Right atrium auricular region (tissue), 2 donors: ENCODE data around the gene IRAK1. TPM values are rescaled to one million over a fixed set of nuclear protein-coding genes. Genes with fewer than 3 reads are reported as not detected.

ENCODE experiments used
- DNase-seq: peaks from one replicate; pipeline ENCODE4 v3.0.0-alpha.2; 2019; ENCODE audit warnings: low spot score
- H3K27ac ChIP-seq, 2 donors: fragments of 200-600 bp; sonication (generic); 1 replicate in 1 of 2; 2 replicates in 1 of 2; pipeline ENCODE4 v1.5.1; 2016 to 2019
- H3K27me3 ChIP-seq, 2 donors: fragments of 200-600 bp; sonication (generic); one replicate each; pipeline versions ENCODE4 v1.5.1 to v1.6.0; 2017 to 2019
- H3K36me3 ChIP-seq: fragments of 200-600 bp; sonication (generic); one replicate; pipeline ENCODE4 v1.5.1; 2016
- H3K4me1 ChIP-seq, 2 donors: fragments of 200-600 bp; sonication (generic); one replicate each; pipeline versions ENCODE4 v1.5.1 to v1.6.0; 2017 to 2019
- H3K4me3 ChIP-seq, 2 donors: fragments of 200-600 bp; sonication (generic); 1 replicate in 1 of 2; 2 replicates in 1 of 2; pipeline ENCODE4 v1.5.1; 2017 to 2019; ENCODE audit warnings: mild to moderate bottlenecking in 1 of 2, moderate library complexity in 1 of 2
- H3K9me3 ChIP-seq, 2 donors: fragments of 200-600 bp; sonication (generic); one replicate each; pipeline ENCODE4 v1.5.1; 2019
- total RNA-seq, 2 donors: library from RNA; depleted of rRNA; stranded (reverse); fragments of >200 nt; gene quantifications; one replicate each; pipeline ENCODE4 v1.1.0, GENCODE V29; 2016
- TF ChIP-seq, protein P1 (sequence below), 2 donors: fragments of 200-600 bp; sonication (generic); IDR thresholded peaks; one replicate each; pipeline ENCODE4 v1.5.1; 2019; ENCODE audit warnings: antibody characterized with exemption in 2 of 2

Gene IRAK1
- 10 to 100 TPM; 27.5 to 37.1 TPM for total RNA-seq

DNA sequence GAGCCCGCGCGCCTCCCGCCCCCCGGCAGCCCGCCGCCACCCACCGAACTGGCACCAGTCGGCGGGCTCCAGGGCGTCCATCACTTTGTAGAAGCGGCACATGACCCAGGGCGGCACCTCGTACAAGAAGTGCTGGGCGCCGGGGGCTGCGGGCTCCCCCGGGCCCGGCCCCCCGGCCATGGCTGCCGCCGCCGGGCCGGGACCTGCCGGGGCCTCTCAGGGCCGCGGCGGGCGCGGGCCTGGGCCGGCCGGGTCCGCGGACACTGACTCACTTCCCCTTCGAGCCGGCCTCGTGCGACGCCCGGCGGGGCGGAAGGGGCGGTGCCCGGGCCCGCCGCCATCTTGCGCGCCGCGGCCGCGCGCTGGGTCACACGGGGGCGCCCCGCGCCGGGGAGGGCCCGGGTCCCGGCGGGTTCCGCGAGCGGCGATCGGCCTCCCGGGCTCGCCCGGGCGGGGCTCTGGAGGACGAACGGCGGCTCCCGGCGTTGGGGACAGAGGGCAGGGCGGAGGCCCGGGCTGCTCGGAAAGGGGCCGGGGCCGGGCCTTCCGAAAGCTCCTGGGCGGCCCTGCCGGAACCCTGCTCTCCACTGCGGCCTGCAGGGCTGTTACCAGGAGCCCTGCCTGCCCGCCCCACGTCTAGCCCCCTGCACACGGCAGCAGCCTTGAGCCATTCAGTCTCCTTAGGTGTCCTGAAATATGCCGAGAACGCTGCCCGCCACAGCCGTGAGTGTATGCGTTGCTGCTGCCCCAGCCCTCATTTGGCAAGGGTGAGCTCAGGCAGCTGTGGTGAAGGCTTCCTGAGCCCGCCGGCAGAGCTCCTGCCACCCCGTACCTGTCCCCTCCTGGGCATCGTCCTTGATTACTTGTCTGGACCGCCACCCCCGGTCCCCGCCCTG is at the start of gene IRAK1:
Gene IRAK1 (minus strand): TSS at position 270 of the 896 bp plus-strand sequence. CDS start 90 bp downstream, at position 180.
- Histone ChIP-seq H3K27me3 (no peaks in the 10 kb centered on the region), H3K36me3 (peaks cover 11% of the 10 kb centered on the region), H3K9me3 (no peaks in the 10 kb centered on the region), H3K4me3 (peak within 1 kb of the TSS; percentile 47 to 60), H3K27ac (peak within 1 kb of the TSS; percentile 83 to 86), H3K4me1 (peaks cover 0 to 20% of the 10 kb centered on the region in 2 donors)
- TF ChIP-seq, protein P1, sequence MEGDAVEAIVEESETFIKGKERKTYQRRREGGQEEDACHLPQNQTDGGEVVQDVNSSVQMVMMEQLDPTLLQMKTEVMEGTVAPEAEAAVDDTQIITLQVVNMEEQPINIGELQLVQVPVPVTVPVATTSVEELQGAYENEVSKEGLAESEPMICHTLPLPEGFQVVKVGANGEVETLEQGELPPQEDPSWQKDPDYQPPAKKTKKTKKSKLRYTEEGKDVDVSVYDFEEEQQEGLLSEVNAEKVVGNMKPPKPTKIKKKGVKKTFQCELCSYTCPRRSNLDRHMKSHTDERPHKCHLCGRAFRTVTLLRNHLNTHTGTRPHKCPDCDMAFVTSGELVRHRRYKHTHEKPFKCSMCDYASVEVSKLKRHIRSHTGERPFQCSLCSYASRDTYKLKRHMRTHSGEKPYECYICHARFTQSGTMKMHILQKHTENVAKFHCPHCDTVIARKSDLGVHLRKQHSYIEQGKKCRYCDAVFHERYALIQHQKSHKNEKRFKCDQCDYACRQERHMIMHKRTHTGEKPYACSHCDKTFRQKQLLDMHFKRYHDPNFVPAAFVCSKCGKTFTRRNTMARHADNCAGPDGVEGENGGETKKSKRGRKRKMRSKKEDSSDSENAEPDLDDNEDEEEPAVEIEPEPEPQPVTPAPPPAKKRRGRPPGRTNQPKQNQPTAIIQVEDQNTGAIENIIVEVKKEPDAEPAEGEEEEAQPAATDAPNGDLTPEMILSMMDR (IDR thresholded peaks at IDR 0.05), result no peak
- no peak for DNase-seq

DNA sequence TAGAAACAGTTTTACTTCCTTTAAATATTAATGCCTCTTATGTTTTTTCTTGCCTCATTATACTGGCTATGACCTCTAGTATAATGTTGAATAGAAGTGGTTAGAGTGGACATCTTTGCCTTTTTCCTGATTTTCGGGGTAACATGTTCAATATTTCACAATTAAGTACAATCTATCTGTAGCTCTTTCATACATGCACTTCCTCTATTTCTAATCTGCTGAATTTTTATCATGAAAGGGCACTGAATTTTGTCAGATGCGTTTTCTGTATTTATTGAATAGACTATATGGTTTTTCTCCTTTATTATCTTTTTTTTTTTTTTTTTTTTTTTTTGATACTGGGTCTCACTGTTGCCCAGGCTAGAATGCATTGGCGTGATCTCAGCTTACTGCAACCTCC is 48.9 kb upstream of the IRAK1 start:
- Histone ChIP-seq H3K9me3 (no peaks in the 10 kb centered on the region), H3K27ac (no peak overlapping the region), H3K4me3 (no peak overlapping the region), H3K27me3 (no peaks in the 10 kb centered on the region), H3K4me1 (peaks cover 0 to 22% of the 10 kb centered on the region in 2 donors), H3K36me3 (no peaks in the 10 kb centered on the region)
- TF ChIP-seq, protein P1 (IDR thresholded peaks at IDR 0.05), result no peak
- no peak for DNase-seq

DNA sequence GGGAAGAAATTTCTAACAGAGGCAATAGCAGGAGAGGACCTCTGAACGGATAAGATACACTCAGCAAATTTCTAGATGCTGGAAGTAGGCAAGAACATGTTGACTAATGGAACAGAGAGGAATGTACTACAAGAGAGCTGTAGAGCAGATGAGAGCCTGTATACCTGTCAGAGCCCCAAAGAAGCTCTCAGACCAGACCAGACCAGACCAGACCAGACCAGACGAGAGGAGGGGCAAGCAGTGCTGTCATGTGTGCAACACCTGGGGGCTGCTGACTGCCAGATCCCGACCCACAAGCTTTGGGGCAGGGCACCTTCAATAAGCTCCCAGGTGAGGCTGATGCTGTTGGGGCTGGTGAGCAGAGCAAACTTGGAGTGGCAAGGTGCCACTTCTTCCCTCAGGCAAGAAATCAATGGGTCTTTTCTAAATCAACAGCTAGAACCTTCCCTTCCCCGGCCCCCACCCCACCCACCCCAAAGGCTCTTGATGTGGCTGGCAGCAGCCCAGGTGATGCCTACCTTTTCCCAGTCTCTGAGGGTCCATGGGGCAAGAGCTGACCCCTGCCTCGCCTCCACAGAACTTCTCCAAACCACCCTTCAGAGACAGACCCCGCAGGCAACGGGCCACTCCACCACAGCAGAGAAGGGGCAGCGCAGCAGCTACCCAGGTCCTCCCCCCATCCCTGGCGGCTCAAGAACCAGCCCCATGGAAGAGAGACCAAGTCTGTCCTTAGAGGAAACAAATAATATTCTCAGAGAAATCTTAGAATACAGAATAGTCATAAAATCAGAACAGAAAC is 45.1 kb upstream of the IRAK1 start:
- no peaks in the 10 kb centered on the region for H3K9me3 ChIP-seq
- H3K27me3 ChIP-seq, result no peaks in the 10 kb centered on the region
- no peak for DNase-seq
- H3K36me3 ChIP-seq, result no peaks in the 10 kb centered on the region
- H3K27ac ChIP-seq, result no peak overlapping the region
- H3K4me3 ChIP-seq, result no peak overlapping the region
- TF ChIP-seq, protein P1 (IDR thresholded peaks at IDR 0.05), result no peak
- H3K4me1 ChIP-seq, result peaks cover 0 to 52% of the 10 kb centered on the region in 2 donors

DNA sequence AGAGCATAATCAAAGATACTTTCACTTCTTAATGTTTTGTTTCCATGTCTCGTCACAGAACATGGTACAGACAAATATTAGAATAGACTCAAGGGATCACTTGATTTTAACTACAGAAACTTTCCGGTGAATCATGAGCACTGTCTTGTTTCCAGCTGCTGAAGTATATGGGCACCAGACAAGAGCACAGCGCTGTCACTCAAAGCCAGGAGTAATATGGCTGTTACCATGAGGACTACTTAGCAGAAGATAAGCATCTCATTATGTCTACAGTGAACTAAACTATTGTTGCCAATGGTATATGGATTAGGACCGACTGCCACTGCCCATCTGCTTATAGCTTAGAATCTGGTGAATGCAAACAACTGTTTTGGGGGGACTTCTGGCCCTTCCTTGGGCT is 43.5 kb upstream of the IRAK1 start:
- no peaks in the 10 kb centered on the region for H3K36me3 ChIP-seq
- H3K4me1 ChIP-seq, result peaks cover 0 to 67% of the 10 kb centered on the region in 2 donors
- H3K27ac ChIP-seq, result no peak overlapping the region

DNA sequence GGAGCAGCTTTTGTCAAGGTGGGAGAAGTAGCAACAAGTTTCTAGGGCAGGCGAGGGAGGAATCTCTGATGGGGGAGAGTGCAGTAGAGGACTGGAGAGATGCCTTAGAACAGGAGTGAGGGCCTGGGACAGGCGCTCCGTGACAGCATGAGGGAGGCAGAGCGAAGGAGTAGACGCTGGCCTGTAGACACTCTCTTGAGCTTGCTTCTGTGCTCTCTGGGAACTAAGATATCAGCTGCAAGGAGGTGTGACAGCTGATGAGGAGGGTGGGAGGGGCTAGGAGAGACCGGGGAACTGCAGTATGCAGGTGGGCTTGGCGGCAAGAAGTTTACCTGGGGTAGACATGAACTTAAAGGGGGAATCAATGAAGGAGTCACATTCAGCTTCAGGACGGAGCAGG is 42.1 kb upstream of the IRAK1 start:
- no peak overlapping the region for H3K27ac ChIP-seq
- peaks cover 0 to 70% of the 10 kb centered on the region in 2 donors for H3K4me1 ChIP-seq
- no peak for DNase-seq
- no peaks in the 10 kb centered on the region for H3K36me3 ChIP-seq
- H3K27me3 ChIP-seq, result no peaks in the 10 kb centered on the region
- no peak overlapping the region for H3K4me3 ChIP-seq
- TF ChIP-seq, protein P1 (IDR thresholded peaks at IDR 0.05), result no peak
- H3K9me3 ChIP-seq, result no peaks in the 10 kb centered on the region

More for the DNA sequence above, 43.5 kb upstream of the IRAK1 start:
- H3K9me3 ChIP-seq, result no peaks in the 10 kb centered on the region
- no peak overlapping the region for H3K4me3 ChIP-seq
- DNase-seq, result no peak
- TF ChIP-seq, protein P1 (IDR thresholded peaks at IDR 0.05), result no peak
- H3K27me3 ChIP-seq, result no peaks in the 10 kb centered on the region
